DOHH2 (cell line): Measurements from ENCODE around the gene YWHAE.

Experiments used
- H3F3A ChIP-seq: fragments of 200-600 bp; sonication (generic), shearing (Covaris generic); 2 replicates; pipeline ENCODE4 v1.6.0; 2016; ENCODE audit warnings: antibody characterized with exemption, mild to moderate bottlenecking; ENCODE audit not compliant: control insufficient read depth, insufficient read depth
- H3K27ac ChIP-seq: fragments of 200-600 bp; sonication (generic); 2 replicates; pipeline ENCODE4 v1.5.1; 2014; ENCODE audit warnings: low read depth, mild to moderate bottlenecking, low read length, moderate library complexity
- H3K27me3 ChIP-seq: fragments of 200-600 bp; sonication (generic); 2 replicates; pipeline ENCODE4 v1.6.1; 2014; ENCODE audit warnings: mild to moderate bottlenecking, low read length, mixed read lengths; ENCODE audit not compliant: control insufficient read depth
- H3K36me3 ChIP-seq: fragments of 200-600 bp; sonication (generic); 2 replicates; pipeline ENCODE4 v1.6.1; 2014; ENCODE audit warnings: mild to moderate bottlenecking, low read length, moderate library complexity, mixed read lengths; ENCODE audit not compliant: control insufficient read depth
- H3K4me1 ChIP-seq: fragments of 200-600 bp; sonication (generic); 2 replicates; pipeline ENCODE4 v1.6.1; 2014; ENCODE audit warnings: mild to moderate bottlenecking, low read length, mixed read lengths; ENCODE audit not compliant: control insufficient read depth
- H3K4me2 ChIP-seq: fragments of 200-600 bp; sonication (generic); 2 replicates; pipeline ENCODE4 v1.6.0; 2014; ENCODE audit warnings: mild to moderate bottlenecking, low read length, moderate library complexity
- H3K4me3 ChIP-seq: fragments of 200-600 bp; sonication (generic); 2 replicates; pipeline ENCODE4 v1.5.1; 2014; ENCODE audit warnings: mild to moderate bottlenecking, low read length, mixed read lengths
- H3K79me2 ChIP-seq: fragments of 200-600 bp; sonication (generic); 2 replicates; pipeline ENCODE4 v1.6.1; 2014; ENCODE audit warnings: mild to moderate bottlenecking, low read length, mixed read lengths; ENCODE audit not compliant: control insufficient read depth
- H3K9me2 ChIP-seq: fragments of 200-600 bp; sonication (generic); replicated peaks from 2 replicates; pipeline ENCODE4 v1.6.1; 2014; ENCODE audit warnings: mild to moderate bottlenecking, low read length, mixed read lengths; ENCODE audit not compliant: control insufficient read depth
- H3K9me3 ChIP-seq: fragments of 200-600 bp; sonication (generic); 2 replicates; pipeline ENCODE4 v1.6.1; 2014; ENCODE audit warnings: antibody characterized with exemption, low read length, mixed read lengths; ENCODE audit not compliant: control insufficient read depth, insufficient read depth
- H4K20me1 ChIP-seq: fragments of 200-600 bp; sonication (generic); 2 replicates; pipeline ENCODE4 v1.6.0; 2014; ENCODE audit warnings: low read depth, mild to moderate bottlenecking, antibody characterized with exemption, low read length, moderate library complexity; ENCODE audit not compliant: control insufficient read depth, insufficient read depth
- EZH2phosphoT487 ChIP-seq: fragments of 200-600 bp; sonication (generic); IDR thresholded peaks from 2 replicates; pipeline ENCODE4 v1.6.1; 2017; ENCODE audit warnings: borderline replicate concordance, mild to moderate bottlenecking, antibody characterized with exemption, low read length, moderate library complexity, mixed read lengths
- TF ChIP-seq, protein P1 (sequence below): fragments of 200-600 bp; sonication (generic); IDR thresholded peaks from one replicate; pipeline ENCODE4 v1.5.1; 2014; ENCODE audit warnings: antibody characterized with exemption, mild to moderate bottlenecking, low read depth, low read length; ENCODE audit not compliant: poor library complexity, severe bottlenecking

The YWHAE gene

DNA sequence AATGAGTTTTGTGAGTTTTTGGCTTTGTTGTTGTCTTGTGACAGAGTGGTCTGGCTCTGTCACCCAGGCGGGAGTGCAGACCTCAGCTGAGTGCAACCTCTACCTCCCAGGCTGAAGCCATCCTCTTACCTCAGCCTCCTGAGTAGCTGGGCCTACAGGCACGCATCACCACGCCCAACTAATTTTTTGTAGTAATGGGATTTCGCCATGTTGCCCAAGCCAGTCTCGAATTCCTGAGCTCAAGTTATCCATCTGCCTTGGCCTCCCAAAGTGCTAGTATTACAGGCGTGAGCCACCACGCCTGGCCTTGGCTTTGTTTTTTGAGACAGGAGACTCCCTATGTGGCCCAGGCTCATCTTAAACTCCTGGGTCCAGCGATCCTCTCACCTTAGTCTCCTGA lies 40.9 kb upstream of the YWHAE start:
- Histone ChIP-seq H3K4me3 (no peak overlapping the region), H3K27ac (no peak overlapping the region)

DNA sequence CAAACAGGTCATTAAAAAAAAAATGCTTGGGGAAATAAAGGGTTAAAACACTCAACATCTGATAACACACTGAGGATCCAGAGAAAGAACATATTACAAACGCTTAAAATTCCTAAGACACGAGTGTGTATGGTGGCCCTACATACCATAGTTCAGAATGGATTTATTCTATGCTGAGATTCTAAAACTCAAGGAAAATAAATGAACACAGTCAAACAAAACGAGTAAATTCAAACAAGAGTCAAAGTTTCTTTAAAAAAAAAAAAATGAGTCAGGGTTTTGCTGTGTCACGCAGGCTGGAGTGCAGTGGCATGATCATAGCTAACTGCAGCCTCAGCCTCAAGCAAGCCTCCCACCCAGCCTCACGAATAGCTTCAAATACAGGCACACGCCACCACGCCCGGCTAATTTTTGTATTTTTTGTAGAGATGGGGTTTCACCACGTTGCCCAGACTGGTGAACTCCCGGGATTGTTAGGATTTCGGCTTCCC lies 38.6 kb upstream of the YWHAE start:
- Histone ChIP-seq H3K9me3 (no peaks in the 10 kb centered on the region), H3F3A (no peaks in the 10 kb centered on the region), H3K36me3 (peaks cover 50% of the 10 kb centered on the region), H3K4me3 (no peak overlapping the region), H3K4me1 (no peaks in the 10 kb centered on the region), H3K27me3 (no peaks in the 10 kb centered on the region), H3K4me2 (no peak overlapping the region), H4K20me1 (no peaks in the 10 kb centered on the region), H3K9me2 (no peaks in the 10 kb centered on the region), H3K79me2 (peaks cover 94% of the 10 kb centered on the region), H3K27ac (no peak overlapping the region)
- TF ChIP-seq EZH2phosphoT487 = no peak
- TF ChIP-seq, protein P1, sequence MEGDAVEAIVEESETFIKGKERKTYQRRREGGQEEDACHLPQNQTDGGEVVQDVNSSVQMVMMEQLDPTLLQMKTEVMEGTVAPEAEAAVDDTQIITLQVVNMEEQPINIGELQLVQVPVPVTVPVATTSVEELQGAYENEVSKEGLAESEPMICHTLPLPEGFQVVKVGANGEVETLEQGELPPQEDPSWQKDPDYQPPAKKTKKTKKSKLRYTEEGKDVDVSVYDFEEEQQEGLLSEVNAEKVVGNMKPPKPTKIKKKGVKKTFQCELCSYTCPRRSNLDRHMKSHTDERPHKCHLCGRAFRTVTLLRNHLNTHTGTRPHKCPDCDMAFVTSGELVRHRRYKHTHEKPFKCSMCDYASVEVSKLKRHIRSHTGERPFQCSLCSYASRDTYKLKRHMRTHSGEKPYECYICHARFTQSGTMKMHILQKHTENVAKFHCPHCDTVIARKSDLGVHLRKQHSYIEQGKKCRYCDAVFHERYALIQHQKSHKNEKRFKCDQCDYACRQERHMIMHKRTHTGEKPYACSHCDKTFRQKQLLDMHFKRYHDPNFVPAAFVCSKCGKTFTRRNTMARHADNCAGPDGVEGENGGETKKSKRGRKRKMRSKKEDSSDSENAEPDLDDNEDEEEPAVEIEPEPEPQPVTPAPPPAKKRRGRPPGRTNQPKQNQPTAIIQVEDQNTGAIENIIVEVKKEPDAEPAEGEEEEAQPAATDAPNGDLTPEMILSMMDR = no peak

More for the DNA sequence above, 40.9 kb upstream of the YWHAE start:
- Histone ChIP-seq H3K4me1 (no peaks in the 10 kb centered on the region), H3K9me2 (no peaks in the 10 kb centered on the region), H3K4me2 (no peak overlapping the region), H4K20me1 (0 out of 2 replicates have a peak, but pooled peaks cover 6% of the 10 kb centered on the region), H3K27me3 (no peaks in the 10 kb centered on the region), H3K36me3 (peaks cover 38% of the 10 kb centered on the region), H3K9me3 (no peaks in the 10 kb centered on the region), H3F3A (no peaks in the 10 kb centered on the region), H3K79me2 (peaks cover 92% of the 10 kb centered on the region)
- no peak for TF ChIP-seq EZH2phosphoT487
- TF ChIP-seq, protein P1 = no peak

DNA sequence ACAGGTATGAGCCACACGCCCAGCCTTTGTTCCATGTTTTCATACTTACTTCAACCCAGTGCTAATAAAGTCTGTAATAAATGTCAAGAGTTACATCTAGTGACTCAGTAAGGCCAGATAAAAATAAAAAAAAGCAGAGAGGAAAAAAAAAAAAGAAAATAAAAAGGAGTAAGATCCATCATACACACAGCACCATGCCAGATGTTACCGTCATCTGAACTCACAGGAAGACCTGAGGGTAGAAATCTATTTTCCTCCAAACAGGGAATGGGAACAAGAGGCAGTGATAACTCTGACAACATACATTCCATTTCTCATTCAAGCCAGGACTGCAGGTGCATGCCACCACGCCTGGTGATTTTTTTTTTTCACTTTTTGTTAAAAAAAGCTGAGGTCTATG lies 35.3 kb upstream of the YWHAE start:
- H3K9me2 ChIP-seq = no peaks in the 10 kb centered on the region
- H3K4me2 ChIP-seq = no peak overlapping the region
- TF ChIP-seq, protein P1 = no peak
- no peak for TF ChIP-seq EZH2phosphoT487
- no peaks in the 10 kb centered on the region for H3K4me1 ChIP-seq
- peaks cover 3% of the 10 kb centered on the region; the same call in 1 of the 2 replicates for H4K20me1 ChIP-seq
- H3K27ac ChIP-seq = no peak overlapping the region
- H3K4me3 ChIP-seq = no peak overlapping the region
- H3K9me3 ChIP-seq = no peaks in the 10 kb centered on the region
- H3K27me3 ChIP-seq = no peaks in the 10 kb centered on the region
- H3K36me3 ChIP-seq = peaks cover 63% of the 10 kb centered on the region
- no peaks in the 10 kb centered on the region for H3F3A ChIP-seq
- H3K79me2 ChIP-seq = peaks cover 96% of the 10 kb centered on the region
